SU-DHL-6 (cell line): ENCODE data around the gene CYP3A5.

Source experiments
- H2AFZ ChIP-seq: fragments of 200-600 bp; sonication (generic); 2 replicates; pipeline ENCODE4 v1.6.1; 2014; ENCODE audit warnings: low read depth, mild to moderate bottlenecking, moderate library complexity, mixed read lengths, antibody characterized with exemption, low read length; ENCODE audit not compliant: severe bottlenecking
- H3F3A ChIP-seq: fragments of 200-600 bp; shearing (Covaris generic); 2 replicates; pipeline ENCODE4 v1.6.0; 2016; ENCODE audit warnings: antibody characterized with exemption, mild to moderate bottlenecking; ENCODE audit not compliant: insufficient read depth
- H3K27ac ChIP-seq: fragments of 200-600 bp; sonication (generic); 2 replicates; pipeline ENCODE4 v1.5.1; 2016; ENCODE audit warnings: low read depth, mild to moderate bottlenecking, low read length, moderate library complexity, mixed read lengths
- H3K27me3 ChIP-seq: fragments of 200-600 bp; sonication (generic), shearing (Covaris generic); 2 replicates; pipeline ENCODE4 v1.6.0; 2014; ENCODE audit warnings: mild to moderate bottlenecking, low read length
- H3K36me3 ChIP-seq: fragments of 200-600 bp; sonication (generic); 2 replicates; pipeline ENCODE4 v1.6.1; 2014; ENCODE audit warnings: mild to moderate bottlenecking, low read length, mixed read lengths
- H3K4me2 ChIP-seq: fragments of 300-600, 200-600 bp; shearing (Covaris generic), sonication (generic); 2 replicates; pipeline ENCODE4 v1.6.0; 2014; ENCODE audit warnings: low read length, low read depth, mild to moderate bottlenecking; ENCODE audit not compliant: poor library complexity, severe bottlenecking
- H3K4me3 ChIP-seq: fragments of 200-600 bp; sonication (generic); 2 replicates; pipeline ENCODE4 v1.5.1; 2014; ENCODE audit warnings: antibody characterized with exemption, low read length, mild to moderate bottlenecking, mixed read lengths; ENCODE audit not compliant: insufficient read depth, poor library complexity, severe bottlenecking
- H3K79me2 ChIP-seq: fragments of 200-600 bp; sonication (generic); 2 replicates; pipeline ENCODE4 v1.6.1; 2014; ENCODE audit warnings: mild to moderate bottlenecking, low read length, moderate library complexity; ENCODE audit not compliant: insufficient read depth
- H3K9ac ChIP-seq: fragments of 200-600 bp; sonication (generic); 2 replicates; pipeline ENCODE4 v1.7.0; 2014; ENCODE audit warnings: mild to moderate bottlenecking, low read length
- H3K9me2 ChIP-seq: fragments of 200-600 bp; sonication (generic); replicated peaks from 2 replicates; pipeline ENCODE4 v1.6.1; 2014; ENCODE audit warnings: low read length; ENCODE audit not compliant: insufficient read depth
- H3K9me3 ChIP-seq: fragments of 200-600 bp; sonication (generic); 2 replicates; pipeline ENCODE4 v1.6.1; 2014; ENCODE audit warnings: low read length, mixed read lengths; ENCODE audit not compliant: insufficient read depth
- H4K20me1 ChIP-seq: fragments of 200-600 bp; sonication (generic); 2 replicates; pipeline ENCODE4 v1.6.1; 2014; ENCODE audit warnings: low read depth, mild to moderate bottlenecking, antibody characterized with exemption, low read length, moderate library complexity, mixed read lengths
- CTCF ChIP-seq: fragments of 200-600 bp; sonication (generic); IDR thresholded peaks from one replicate; pipeline ENCODE4 v1.5.1; 2017; ENCODE audit warnings: antibody characterized with exemption, mild to moderate bottlenecking, low read length, moderate library complexity; ENCODE audit not compliant: insufficient read depth, poor library complexity, severe bottlenecking
- EZH2phosphoT487 ChIP-seq: fragments of 200-600 bp; sonication (generic), shearing (Covaris generic); conservative IDR thresholded peaks from 2 replicates; pipeline ENCODE4 v1.6.1; 2018; ENCODE audit warnings: mild to moderate bottlenecking, antibody characterized with exemption, low read length, moderate library complexity, mixed read lengths

Gene CYP3A5

GRCh38 chr7:99621271-99621670 is 58.5 kb downstream of the CYP3A5 start:
- Histone ChIP-seq H3K36me3 (0 out of 2 replicates have a peak, but pooled peaks cover 4% of the 10 kb centered on the region), H3K9me3 (no peaks in the 10 kb centered on the region), H4K20me1 (no peaks in the 10 kb centered on the region), H2AFZ (no peak overlapping the region), H3K27ac (no peak overlapping the region), H3F3A (no peaks in the 10 kb centered on the region), H3K79me2 (peaks cover 14% of the 10 kb centered on the region), H3K9ac (no peak overlapping the region), H3K4me3 (no peak overlapping the region), H3K27me3 (no peaks in the 10 kb centered on the region), H3K9me2 (no peaks in the 10 kb centered on the region), H3K4me2 (no peak overlapping the region)
- no peak for TF ChIP-seq EZH2phosphoT487

- Histone ChIP-seq H3K4me3 (no peak overlapping the region), H4K20me1 (no peaks in the 10 kb centered on the region), H3K9me2 (no peaks in the 10 kb centered on the region), H2AFZ (no peak overlapping the region), H3K79me2 (peaks cover 14% of the 10 kb centered on the region), H3K27ac (no peak overlapping the region), H3K27me3 (no peaks in the 10 kb centered on the region), H3K4me2 (no peak overlapping the region), H3K36me3 (0 out of 2 replicates have a peak, but pooled peaks cover 4% of the 10 kb centered on the region), H3K9ac (no peak overlapping the region), H3K9me3 (no peaks in the 10 kb centered on the region), H3F3A (0 out of 2 replicates have a peak, but pooled peaks cover 10% of the 10 kb centered on the region)
- no peak for TF ChIP-seq CTCF
- TF ChIP-seq EZH2phosphoT487: no peak
Observed at GRCh38 chr7:99619571-99620130, 60.1 kb downstream of the CYP3A5 start.

GRCh38 chr7:99618726-99619125 is 61.1 kb downstream of the CYP3A5 start:
- H3K4me3 ChIP-seq: no peak overlapping the region
- H3F3A ChIP-seq: 0 out of 2 replicates have a peak, but pooled peaks cover 10% of the 10 kb centered on the region
- H3K27me3 ChIP-seq: no peaks in the 10 kb centered on the region
- H3K79me2 ChIP-seq: peaks cover 14% of the 10 kb centered on the region
- H3K27ac ChIP-seq: no peak overlapping the region
- H3K9me3 ChIP-seq: no peaks in the 10 kb centered on the region
- no peak overlapping the region for H3K9ac ChIP-seq
- no peaks in the 10 kb centered on the region for H3K9me2 ChIP-seq
- H3K36me3 ChIP-seq: 0 out of 2 replicates have a peak, but pooled peaks cover 4% of the 10 kb centered on the region
- H2AFZ ChIP-seq: no peak overlapping the region
- TF ChIP-seq EZH2phosphoT487: no peak
- TF ChIP-seq CTCF: no peak
- no peak overlapping the region for H3K4me2 ChIP-seq
- no peaks in the 10 kb centered on the region for H4K20me1 ChIP-seq

- H3K27ac ChIP-seq: peak overlapping the region; percentile 26
- H3K27me3 ChIP-seq: no peaks in the 10 kb centered on the region
- peak overlapping the region; percentile 98 for H2AFZ ChIP-seq
- H3K9ac ChIP-seq: peak overlapping the region; percentile 83
- H3K9me2 ChIP-seq: no peaks in the 10 kb centered on the region
- no peaks in the 10 kb centered on the region for H3K9me3 ChIP-seq
- H3F3A ChIP-seq: 0 out of 2 replicates have a peak, but pooled peaks cover 10% of the 10 kb centered on the region
- H3K36me3 ChIP-seq: 0 out of 2 replicates have a peak, but pooled peaks cover 4% of the 10 kb centered on the region
- H3K4me2 ChIP-seq: peak overlapping the region; percentile 70
- TF ChIP-seq CTCF (no peak), EZH2phosphoT487 (no peak)
- peak overlapping the region; percentile 88 for H3K4me3 ChIP-seq
- H3K79me2 ChIP-seq: peaks cover 14% of the 10 kb centered on the region
- no peaks in the 10 kb centered on the region for H4K20me1 ChIP-seq
Observed at GRCh38 chr7:99617192-99617781, 62.5 kb downstream of the CYP3A5 start.
